ENCODE results near the gene M1AP.
A peak's percentile ranks its signal among the peaks of the same experiment; 100 is the strongest.

Gene M1AP

GRCh38 chr2:74532222-74532621 is 115.9 kb downstream of the M1AP start:
- in situ Hi-C loops (cut with HindIII; ENCODE audit: low sequenced_read_pairs): no loop called here
- TF ChIP-seq CTCF (IDR thresholded peaks at IDR 0.05; ENCODE audit: low read depth, low read length): peak; percentile 21
- DNase-seq (ENCODE audit: low read depth, low spot score): peak; percentile 45
- H3K4me3 ChIP-seq (ENCODE audit: low read depth, low read length): no peak overlapping the region

GRCh38 chr2:74531666-74532065 is 116.5 kb downstream of the M1AP start:
- TF ChIP-seq CTCF (IDR thresholded peaks at IDR 0.05; ENCODE audit: low read depth, low read length): no peak
- DNase-seq (ENCODE audit: low read depth, low spot score): no peak
- in situ Hi-C loops (cut with HindIII; ENCODE audit: low sequenced_read_pairs): no loop called here
- H3K4me3 ChIP-seq (ENCODE audit: low read depth, low read length): no peak overlapping the region

GRCh38 chr2:74530239-74531187 is 117.6 kb downstream of the M1AP start:
- H3K4me3 ChIP-seq (ENCODE audit: low read depth, low read length): peak overlapping the region; percentile 97
- in situ Hi-C loops (cut with HindIII; ENCODE audit: low sequenced_read_pairs): no loop called here
- TF ChIP-seq CTCF (IDR thresholded peaks at IDR 0.05; ENCODE audit: low read depth, low read length): no peak
- DNase-seq (ENCODE audit: low read depth, low spot score): peak; percentile 22

GRCh38 chr2:74529357-74530238 is 118.5 kb downstream of the M1AP start, which contains the start of the genes AUP1 and HTRA2:
AUP1 (minus strand) TSS chr2:74529706; CDS start chr2:74529629, 77 bp downstream.
HTRA2 (plus strand) TSS chr2:74529933; CDS start chr2:74530007, 74 bp downstream.
- H3K4me3 ChIP-seq (ENCODE audit: low read depth, low read length): peak within 1 kb of the TSS; percentile 97
- peak; percentile 100 for DNase-seq (ENCODE audit: low read depth, low spot score)
- TF ChIP-seq CTCF (IDR thresholded peaks at IDR 0.05; ENCODE audit: low read depth, low read length): no peak
- in situ Hi-C loops (cut with HindIII; ENCODE audit: low sequenced_read_pairs): no loop called here

GRCh38 chr2:74528600-74529356 is 119.4 kb downstream of the M1AP start:
- DNase-seq (ENCODE audit: low read depth, low spot score): no peak
- H3K4me3 ChIP-seq (ENCODE audit: low read depth, low read length): peak overlapping the region; percentile 97
- no peak for TF ChIP-seq CTCF (IDR thresholded peaks at IDR 0.05; ENCODE audit: low read depth, low read length)
- in situ Hi-C loops (cut with HindIII; ENCODE audit: low sequenced_read_pairs): no loop called here

- no peak for TF ChIP-seq CTCF (IDR thresholded peaks at IDR 0.05; ENCODE audit: low read depth, low read length)
- DNase-seq (ENCODE audit: low read depth, low spot score): no peak
- H3K4me3 ChIP-seq (ENCODE audit: low read depth, low read length): no peak overlapping the region
- in situ Hi-C loops (cut with HindIII; ENCODE audit: low sequenced_read_pairs): no loop called here
Measured at GRCh38 chr2:74527741-74528140, 120.4 kb downstream of the M1AP start.
